HG02973 (cell line): ENCODE results near the gene MINAR1.

Experiments
- ATAC-seq: cut with Tn5 transposase; IDR thresholded peaks from one replicate; pipeline ENCODE4 v1.9.1; 2021; ENCODE audit warnings: moderate library complexity; ENCODE audit not compliant: unreplicated experiment

Gene MINAR1

GRCh38 chr15:79463043-79463780, 31.1 kb downstream of the MINAR1 start:
- no peak for ATAC-seq

- ATAC-seq: no peak
Observed at GRCh38 chr15:79463781-79464270, 31.7 kb downstream of the MINAR1 start.

- no peak for ATAC-seq
Observed at GRCh38 chr15:79466488-79466887, 34.4 kb downstream of the MINAR1 start.

GRCh38 chr15:79467865-79468586, 35.9 kb downstream of the MINAR1 start:
- ATAC-seq: no peak

- ATAC-seq: no peak
Observed at GRCh38 chr15:79472446-79472845, 40.3 kb downstream of the MINAR1 start.

GRCh38 chr15:79474252-79474651, 42.1 kb downstream of the MINAR1 start:
- no peak for ATAC-seq

- no peak for ATAC-seq
Observed at GRCh38 chr15:79475306-79475705, 43.2 kb downstream of the MINAR1 start.

GRCh38 chr15:79478108-79478507, 46.0 kb downstream of the MINAR1 start:
- ATAC-seq: no peak

GRCh38 chr15:79479616-79480015, 47.5 kb downstream of the MINAR1 start:
- ATAC-seq: no peak

- no peak for ATAC-seq
Observed at GRCh38 chr15:79481793-79482192, 49.7 kb downstream of the MINAR1 start.
